DND-41 (cell line): ENCODE results near the gene GBP3.

Source experiments
- EZH2 ChIP-seq: IDR thresholded peaks from 3 replicates; pipeline ENCODE4 v1.6.1; 2012; ENCODE audit warnings: borderline replicate concordance, low read depth, mild to moderate bottlenecking, moderate library complexity, low read length, inconsistent platforms; ENCODE audit not compliant: severe bottlenecking
- TF ChIP-seq, protein P1 (sequence below): IDR thresholded peaks from 2 replicates; pipeline ENCODE4 v1.5.1; 2012; ENCODE audit warnings: borderline replicate concordance, low read length, moderate library complexity, mild to moderate bottlenecking; ENCODE audit not compliant: poor library complexity, severe bottlenecking; ENCODE audit errors: extremely low read depth

- TF ChIP-seq, protein P1, sequence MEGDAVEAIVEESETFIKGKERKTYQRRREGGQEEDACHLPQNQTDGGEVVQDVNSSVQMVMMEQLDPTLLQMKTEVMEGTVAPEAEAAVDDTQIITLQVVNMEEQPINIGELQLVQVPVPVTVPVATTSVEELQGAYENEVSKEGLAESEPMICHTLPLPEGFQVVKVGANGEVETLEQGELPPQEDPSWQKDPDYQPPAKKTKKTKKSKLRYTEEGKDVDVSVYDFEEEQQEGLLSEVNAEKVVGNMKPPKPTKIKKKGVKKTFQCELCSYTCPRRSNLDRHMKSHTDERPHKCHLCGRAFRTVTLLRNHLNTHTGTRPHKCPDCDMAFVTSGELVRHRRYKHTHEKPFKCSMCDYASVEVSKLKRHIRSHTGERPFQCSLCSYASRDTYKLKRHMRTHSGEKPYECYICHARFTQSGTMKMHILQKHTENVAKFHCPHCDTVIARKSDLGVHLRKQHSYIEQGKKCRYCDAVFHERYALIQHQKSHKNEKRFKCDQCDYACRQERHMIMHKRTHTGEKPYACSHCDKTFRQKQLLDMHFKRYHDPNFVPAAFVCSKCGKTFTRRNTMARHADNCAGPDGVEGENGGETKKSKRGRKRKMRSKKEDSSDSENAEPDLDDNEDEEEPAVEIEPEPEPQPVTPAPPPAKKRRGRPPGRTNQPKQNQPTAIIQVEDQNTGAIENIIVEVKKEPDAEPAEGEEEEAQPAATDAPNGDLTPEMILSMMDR, result no peak
- no peak for TF ChIP-seq EZH2
Observed at GRCh38 chr1:89064632-89065031, 42.0 kb upstream of the GBP3 start.
